GM18520 (cell line): Measurements from ENCODE around the gene ARHGAP12.

ENCODE experiments used
- ATAC-seq: cut with Tn5 transposase; IDR thresholded peaks from one replicate; pipeline ENCODE4 v1.9.1; 2021; ENCODE audit not compliant: unreplicated experiment

Gene ARHGAP12

GRCh38 chr10:31822616-31823318 is 105.9 kb downstream of the ARHGAP12 start:
- no peak for ATAC-seq

- ATAC-seq: no peak
Measured at GRCh38 chr10:31822150-31822549, 106.5 kb downstream of the ARHGAP12 start.

GRCh38 chr10:31820778-31821369 is 107.8 kb downstream of the ARHGAP12 start:
- no peak for ATAC-seq

GRCh38 chr10:31820096-31820495 is 108.5 kb downstream of the ARHGAP12 start:
- ATAC-seq: no peak

- ATAC-seq: no peak
Measured at GRCh38 chr10:31819391-31819820, 109.2 kb downstream of the ARHGAP12 start.

- ATAC-seq: no peak
Measured at GRCh38 chr10:31816318-31816717, 112.3 kb downstream of the ARHGAP12 start.

- peak; percentile 41 for ATAC-seq
Measured at GRCh38 chr10:31808258-31809218, 120.1 kb downstream of the ARHGAP12 start.

GRCh38 chr10:31804352-31804810 is 124.2 kb downstream of the ARHGAP12 start:
- no peak for ATAC-seq

- ATAC-seq: no peak
Measured at GRCh38 chr10:31803606-31804351, 124.9 kb downstream of the ARHGAP12 start.

GRCh38 chr10:31799181-31799580 is 129.4 kb downstream of the ARHGAP12 start:
- no peak for ATAC-seq

GRCh38 chr10:31792745-31793144 is 135.9 kb downstream of the ARHGAP12 start:
- ATAC-seq: no peak

- ATAC-seq: no peak
Measured at GRCh38 chr10:31789555-31789954, 139.1 kb downstream of the ARHGAP12 start.

GRCh38 chr10:31782701-31783100 is 145.9 kb downstream of the ARHGAP12 start:
- no peak for ATAC-seq

GRCh38 chr10:31780717-31781116 is 147.9 kb downstream of the ARHGAP12 start:
- ATAC-seq: no peak

GRCh38 chr10:31778627-31779026 is 150.0 kb downstream of the ARHGAP12 start:
- ATAC-seq: no peak

GRCh38 chr10:31776159-31776558 is 152.5 kb downstream of the ARHGAP12 start:
- no peak for ATAC-seq

GRCh38 chr10:31774928-31775650 is 153.5 kb downstream of the ARHGAP12 start:
- ATAC-seq: no peak

GRCh38 chr10:31774299-31774900 is 154.2 kb downstream of the ARHGAP12 start:
- no peak for ATAC-seq

GRCh38 chr10:31773749-31774298 is 154.8 kb downstream of the ARHGAP12 start:
- ATAC-seq: no peak
